HG02885 (cell line): ENCODE measurements around the gene ANO1.

Experiments
- ATAC-seq: cut with Tn5 transposase; IDR thresholded peaks from one replicate; pipeline ENCODE4 v1.9.1; 2021; ENCODE audit warnings: mild to moderate bottlenecking; ENCODE audit not compliant: unreplicated experiment, poor library complexity

Gene ANO1

GRCh38 chr11:70110538-70111055 lies 32.5 kb downstream of the ANO1 start:
- no peak for ATAC-seq

DNA sequence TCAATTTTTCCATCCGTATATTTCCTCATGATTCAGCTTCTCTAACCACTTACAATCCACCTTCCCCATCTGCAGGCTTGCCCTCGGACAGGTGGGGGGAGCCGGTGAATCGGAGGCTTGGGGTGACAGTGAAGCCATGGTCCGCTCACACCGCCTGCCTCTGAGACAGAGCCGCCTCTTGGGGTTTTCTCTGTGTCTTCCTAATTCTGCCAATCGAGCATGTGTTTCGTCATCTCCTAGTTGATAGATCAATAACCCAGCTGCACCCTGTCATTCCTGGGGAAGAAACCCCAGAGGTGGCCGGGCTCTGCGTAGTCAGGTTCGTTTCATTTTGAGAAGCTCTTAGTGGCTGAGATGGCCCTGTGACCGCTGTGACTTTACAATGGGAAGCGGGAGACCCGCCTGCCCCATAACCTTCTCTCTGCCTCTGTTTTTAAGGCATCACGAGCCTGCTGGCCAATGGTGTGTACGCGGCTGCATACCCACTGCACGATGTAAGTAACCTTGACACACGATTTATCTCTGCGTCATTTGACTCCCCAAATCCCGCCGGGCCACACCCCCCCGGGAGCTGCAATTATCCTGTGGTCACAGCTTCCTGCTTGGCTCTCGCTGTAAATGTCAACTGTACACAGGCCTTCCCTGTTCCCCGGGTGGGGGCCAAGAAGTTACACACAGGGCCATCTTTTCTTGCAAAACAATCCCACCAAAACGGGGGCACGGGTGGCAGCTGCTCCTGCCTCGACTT lies 33.3 kb downstream of the ANO1 start:
- no peak for ATAC-seq

DNA sequence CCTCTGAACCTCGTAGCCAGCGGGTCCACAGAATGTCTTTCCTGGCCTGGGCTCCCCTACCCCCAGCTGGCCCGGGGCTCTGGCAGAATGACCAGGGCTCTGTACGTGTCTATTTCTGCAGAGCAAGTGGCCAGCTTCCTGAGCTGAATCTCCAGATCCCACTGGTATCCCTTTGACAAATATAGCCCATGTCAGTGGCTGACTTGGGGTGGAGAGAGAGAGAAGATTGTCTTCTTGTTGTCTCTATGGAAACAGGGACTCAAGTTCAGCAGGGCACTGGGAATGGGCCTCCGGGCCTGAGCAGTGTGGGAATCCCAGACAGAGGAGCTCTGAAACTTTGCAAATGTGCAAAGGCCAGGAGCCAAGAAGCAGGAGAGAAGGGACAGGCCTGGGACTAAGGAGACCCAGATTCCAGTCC lies 33.9 kb downstream of the ANO1 start:
- ATAC-seq: no peak

DNA sequence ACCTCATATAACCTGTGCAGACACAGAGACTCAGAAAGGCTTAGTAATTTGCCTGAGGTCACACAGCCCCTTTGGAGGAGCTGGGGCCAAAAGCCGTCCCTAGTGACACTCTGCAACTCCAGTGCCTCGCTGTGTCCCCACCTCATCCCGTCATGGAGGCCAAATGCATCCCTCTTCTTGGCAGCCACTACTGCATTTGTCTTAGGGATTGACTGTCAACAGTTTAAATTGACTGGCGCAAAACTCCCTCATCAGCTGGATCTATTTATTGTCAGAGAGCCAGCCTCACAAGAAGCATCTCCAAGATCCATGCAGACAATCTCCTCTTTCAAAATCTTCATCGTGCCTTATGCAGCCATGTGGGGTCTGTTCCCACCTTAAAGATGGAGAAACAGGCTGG lies 35.7 kb downstream of the ANO1 start:
- no peak for ATAC-seq

GRCh38 chr11:70115778-70116177 lies 37.7 kb downstream of the ANO1 start:
- no peak for ATAC-seq

DNA sequence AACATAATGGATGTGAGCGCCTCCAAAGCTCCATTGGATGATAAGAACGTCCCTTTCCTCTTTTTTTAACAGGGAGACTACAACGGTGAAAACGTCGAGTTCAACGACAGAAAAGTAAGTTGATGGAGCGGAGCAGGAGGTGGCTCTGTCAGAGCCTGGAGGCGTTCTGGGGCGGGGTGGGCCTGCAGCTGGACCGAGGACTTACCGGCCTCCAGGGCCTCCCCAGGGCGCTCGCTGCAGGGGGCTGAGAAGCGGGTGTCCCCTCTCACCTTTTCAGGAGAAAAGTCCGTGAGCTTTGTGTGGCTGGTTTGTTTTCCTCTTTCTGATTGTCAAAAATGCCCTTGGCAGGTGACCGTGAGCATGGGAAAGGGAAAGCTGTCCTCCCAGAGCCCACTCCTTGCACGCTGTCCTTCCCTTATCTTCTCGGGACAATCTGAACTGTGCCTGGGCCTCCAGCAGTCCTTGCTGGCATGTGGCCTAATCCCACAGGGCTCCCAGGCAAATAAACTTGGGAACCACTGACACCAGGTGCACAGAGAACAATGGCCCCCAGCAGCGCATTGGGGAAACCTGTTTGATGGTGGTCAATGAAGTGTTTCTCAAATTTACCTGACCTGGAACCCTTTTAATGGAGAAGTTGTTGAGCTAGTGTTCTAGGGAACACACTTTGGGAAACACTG lies 38.4 kb downstream of the ANO1 start:
- no peak for ATAC-seq

GRCh38 chr11:70117567-70118145 lies 39.5 kb downstream of the ANO1 start:
- ATAC-seq: no peak

DNA sequence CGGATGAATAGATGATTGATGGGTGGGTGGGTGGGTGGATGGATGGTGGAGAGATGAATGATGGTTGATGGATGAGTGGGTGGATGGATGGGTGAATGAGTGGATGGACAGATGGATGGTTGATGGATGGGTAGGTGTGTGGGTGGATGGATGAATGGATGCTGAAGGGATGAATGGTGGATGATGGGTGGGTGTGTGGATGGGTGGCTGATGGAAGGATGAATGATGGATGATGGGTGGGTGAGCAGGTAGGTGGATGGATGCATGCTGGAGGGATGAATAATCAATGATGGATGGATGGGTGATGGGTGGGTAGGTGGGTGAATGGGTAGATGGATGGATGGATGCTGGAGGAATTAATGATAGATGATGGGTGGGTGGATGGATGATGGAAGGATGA lies 40.5 kb downstream of the ANO1 start:
- ATAC-seq: no peak

- ATAC-seq: no peak
Measured at GRCh38 chr11:70119502-70119901, 41.4 kb downstream of the ANO1 start.

DNA sequence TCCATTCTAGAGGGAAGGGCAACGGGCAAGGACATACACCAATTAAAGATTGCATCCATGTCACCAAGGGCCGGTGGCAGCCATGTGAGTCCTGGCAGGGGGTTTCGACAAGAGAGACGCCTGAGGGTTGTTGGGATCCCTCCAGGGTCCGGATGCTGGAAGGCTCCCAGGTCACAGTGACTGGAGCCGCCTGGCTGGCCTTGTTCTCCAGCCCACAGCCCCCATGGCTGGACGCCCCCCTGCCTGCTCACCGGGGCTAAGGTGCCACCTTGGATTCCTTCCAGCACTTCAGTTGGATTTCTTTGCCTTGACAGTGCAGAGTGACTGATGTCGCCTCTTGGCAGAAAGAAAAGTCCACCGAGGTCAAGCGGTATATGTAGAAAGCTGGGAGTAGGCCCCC lies 42.6 kb downstream of the ANO1 start:
- no peak for ATAC-seq

- no peak for ATAC-seq
Measured at GRCh38 chr11:70122490-70123198, 44.5 kb downstream of the ANO1 start.

- no peak for ATAC-seq
Measured at GRCh38 chr11:70123711-70124110, 45.6 kb downstream of the ANO1 start.

DNA sequence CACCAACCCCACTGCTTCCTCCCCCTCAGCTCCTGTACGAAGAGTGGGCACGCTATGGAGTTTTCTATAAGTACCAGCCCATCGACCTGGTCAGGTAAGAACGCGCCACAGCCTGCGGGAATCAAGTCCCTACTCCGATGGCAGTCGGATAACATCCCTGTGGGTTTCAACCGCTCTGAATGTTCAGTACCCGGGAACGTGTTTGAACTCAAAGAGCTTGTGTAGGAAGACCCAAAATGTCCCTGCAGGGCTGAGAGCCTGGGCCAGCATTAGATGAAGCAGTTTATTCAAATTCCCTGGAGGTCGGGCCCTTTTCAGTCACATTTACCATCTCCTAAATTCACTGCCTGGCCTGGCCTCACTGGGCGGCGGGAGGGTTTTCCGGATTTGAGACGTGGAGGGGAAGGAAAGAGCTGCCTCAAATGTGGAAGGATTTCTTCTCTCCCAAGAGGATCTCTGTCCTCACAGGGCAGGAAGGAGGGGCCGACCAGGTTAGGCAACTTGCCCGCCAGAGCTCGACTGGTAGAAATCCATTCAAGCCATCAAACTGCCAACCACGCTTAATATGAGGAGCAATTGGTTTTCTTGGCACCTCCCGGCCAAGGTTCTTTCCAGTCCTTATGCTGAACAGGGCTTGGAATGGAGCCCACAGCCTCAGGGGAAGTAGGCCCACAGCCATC lies 46.3 kb downstream of the ANO1 start:
- no peak for ATAC-seq

- ATAC-seq: no peak
Measured at GRCh38 chr11:70126494-70126893, 48.4 kb downstream of the ANO1 start.

DNA sequence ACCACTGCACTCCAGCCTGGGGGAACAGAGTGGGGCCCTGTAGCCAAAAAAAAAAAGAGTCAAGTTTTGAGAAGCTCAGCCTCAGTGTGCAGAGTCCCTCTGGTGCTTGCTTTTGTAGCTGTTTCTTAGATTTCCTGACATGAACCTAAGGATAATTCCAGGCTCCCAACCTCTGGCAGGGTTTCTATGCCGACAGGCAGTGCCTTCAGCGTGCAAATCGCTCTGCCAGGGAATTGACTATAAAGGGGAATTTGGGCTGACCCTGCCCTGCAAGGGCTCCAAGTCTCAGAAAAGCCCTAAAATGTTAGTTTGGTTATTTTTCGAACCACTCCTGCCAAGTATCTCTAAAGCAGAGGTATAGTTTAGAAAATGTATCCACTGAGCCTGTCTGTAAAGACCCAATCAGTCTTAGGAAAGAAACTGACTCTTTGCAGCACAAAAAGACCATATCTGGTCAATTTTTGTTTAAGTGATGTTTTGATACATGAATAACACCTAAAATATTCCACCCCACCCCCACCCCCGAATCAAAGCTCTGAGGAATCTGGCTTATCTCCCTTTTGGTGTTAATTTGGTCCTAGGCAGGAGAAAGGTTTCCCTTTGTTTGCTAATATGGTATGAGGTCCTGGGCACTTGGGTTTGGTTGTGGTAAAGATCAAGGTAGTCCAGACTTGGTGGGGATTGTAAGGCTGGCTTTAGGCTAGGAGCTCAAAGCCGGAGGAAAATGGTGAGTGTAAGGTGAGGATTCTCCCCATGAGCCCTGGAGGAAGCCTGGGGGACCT lies 49.7 kb downstream of the ANO1 start:
- ATAC-seq: no peak

GRCh38 chr11:70128435-70128906 lies 50.4 kb downstream of the ANO1 start:
- ATAC-seq: no peak

- no peak for ATAC-seq
Measured at GRCh38 chr11:70129051-70129592, 51.0 kb downstream of the ANO1 start.

- no peak for ATAC-seq
Measured at GRCh38 chr11:70130636-70131035, 52.5 kb downstream of the ANO1 start.

GRCh38 chr11:70131606-70132190 lies 53.6 kb downstream of the ANO1 start:
- ATAC-seq: no peak
